ENCODE measurements around the gene DMD.

Gene DMD

DNA sequence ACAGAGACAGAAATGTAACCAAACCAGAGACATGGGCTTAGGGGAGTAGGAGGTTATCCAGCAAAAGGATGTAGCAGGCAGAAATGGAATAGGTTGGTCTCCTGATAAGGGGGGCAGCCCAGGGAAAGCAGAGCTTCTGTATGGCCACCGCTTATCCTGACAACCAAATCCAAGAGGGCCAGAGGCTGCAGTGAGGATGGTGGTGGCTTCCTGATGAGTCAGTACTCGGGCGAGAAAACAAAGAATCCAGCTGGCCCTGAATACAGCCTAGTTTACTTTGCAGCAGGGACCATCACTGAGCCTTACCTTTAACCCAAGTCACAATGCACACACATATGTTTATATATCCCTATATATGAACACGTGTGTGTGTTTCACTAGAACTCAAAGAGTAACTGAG, 2009.8 kb downstream of the DMD start:
- no peak for DNase-seq

DNA sequence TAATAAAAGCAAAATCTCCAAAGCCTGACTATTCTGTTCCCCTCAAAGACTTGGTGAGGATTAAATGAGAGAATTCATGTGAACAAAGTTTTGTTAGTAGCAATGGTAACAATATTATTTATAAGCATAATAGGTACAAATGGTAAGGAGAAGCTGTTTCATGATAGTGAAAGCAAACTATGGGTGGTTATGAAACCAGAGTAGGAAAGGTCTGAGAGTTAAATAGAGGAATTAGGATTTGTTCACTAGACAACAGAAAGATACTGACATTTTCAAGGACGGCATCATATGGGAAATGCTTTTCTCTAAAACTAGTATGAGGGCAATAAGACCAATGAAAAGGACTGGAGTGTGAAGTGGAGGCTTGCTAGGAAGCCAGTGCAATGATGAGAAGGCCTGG, 2010.9 kb downstream of the DMD start:
- no peak for DNase-seq

DNA sequence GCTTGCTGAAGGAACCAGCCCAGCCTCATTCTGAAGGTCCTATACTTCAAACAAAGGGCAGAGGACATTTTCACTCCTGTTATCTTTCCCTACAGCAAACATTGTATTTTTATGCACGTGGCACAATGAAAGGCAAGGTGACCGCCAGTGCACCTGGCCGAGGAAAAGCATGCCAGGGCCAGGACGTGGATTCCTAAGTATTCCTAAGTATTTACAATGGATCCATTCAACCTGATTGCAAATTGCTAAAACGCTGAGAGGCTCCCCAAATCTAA, 2011.6 kb downstream of the DMD start:
- no peak for DNase-seq

DNA sequence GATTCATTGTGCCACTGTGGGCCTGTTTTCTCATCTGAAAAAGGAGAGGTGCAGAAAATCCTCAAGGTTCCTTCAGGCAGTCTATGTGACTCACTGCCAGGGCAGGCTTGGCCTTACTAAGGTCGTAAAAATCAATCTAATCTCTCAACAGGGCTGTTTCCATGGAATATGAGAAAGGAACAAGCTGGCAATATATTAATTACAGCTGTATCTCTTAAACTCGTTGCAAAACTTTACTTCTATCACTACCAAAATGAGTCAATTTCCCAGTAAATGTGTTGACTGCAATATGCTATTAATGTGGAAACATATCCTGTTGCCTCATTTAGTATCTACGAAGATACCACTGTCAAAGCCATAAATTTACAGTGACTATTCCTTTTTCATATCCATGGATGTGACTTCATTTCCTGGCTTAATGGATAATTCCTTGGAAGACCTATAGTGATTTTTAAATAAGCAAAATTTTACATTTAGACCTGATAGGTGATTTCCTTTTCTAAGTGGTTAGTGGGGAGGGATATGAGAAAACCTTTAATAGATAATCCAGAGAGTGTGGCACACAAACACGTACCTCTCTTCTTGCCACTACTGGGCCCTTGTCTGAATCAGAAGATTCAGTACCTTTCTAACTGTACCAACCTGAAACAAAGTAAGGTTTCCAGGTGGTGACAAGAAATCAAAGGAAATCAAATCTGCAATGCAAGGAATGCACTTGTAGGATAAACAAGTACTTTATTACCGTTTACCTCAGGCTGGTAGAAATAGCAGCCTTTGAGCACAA, 2012.1 kb downstream of the DMD start:
- DNase-seq = no peak

DNA sequence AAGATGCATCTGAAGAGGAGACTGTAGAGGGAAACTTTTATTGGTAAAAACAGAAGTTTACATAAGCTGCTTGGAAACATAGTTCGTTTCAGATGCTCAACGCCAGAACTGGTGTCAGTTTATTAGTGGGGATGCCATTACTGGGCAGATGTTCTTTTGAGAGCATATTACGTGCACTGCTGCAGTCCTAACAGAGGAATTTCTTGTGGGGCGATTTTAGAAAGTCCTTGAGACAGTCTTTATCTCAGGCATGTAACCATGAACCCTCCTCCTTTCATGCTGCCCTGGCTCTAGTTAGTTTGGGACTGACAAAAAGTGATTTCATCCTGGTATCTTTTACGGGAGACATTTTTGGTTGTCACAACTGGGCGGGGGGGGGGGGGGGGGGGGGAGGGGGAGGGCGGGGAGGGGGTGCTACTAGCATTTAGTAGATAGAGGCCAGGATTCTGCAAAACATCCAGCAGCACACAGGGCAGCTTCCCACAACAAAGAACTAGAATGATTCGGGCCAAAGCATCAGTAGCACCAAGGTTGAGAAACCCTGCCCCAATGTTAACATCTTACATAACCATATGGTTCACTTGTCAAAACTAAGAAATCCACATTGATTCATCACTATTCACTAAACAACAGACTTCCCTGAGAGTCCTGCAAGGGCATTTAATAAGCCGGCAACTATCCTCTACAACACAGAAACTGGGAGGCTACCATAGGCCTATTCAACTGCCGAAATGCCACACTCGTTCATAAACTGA, 2021.0 kb downstream of the DMD start:
- DNase-seq = no peak

DNA sequence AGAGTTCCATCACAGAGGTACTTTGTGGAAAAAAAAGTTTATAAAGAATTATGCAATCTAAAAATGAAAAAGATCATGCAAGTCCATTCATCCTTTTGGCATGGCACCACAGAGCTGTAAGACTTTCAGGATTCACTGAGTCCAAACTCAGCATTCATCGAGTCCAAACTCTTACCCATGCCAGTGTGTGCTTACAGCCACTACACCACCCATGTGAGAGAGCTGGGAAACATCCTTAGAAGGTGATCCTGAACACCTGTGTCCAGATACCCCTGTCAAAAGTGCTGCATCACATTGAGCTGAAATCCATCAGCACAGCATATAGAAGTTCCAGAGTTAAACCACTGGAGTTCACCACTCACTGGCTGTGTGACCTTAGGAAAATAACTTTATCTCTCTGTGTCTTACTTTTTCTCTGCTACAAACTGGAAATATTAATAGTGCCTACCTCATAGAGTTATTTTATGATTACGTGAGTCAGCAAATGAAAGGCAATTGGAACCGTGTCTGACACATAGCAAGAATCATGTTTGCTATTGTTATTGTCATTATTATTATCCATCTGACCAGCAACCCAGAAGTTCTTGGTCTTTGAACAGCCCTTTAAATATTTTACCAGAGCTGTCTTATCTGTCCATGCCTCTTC, 2024.5 kb downstream of the DMD start:
- DNase-seq = no peak

DNA sequence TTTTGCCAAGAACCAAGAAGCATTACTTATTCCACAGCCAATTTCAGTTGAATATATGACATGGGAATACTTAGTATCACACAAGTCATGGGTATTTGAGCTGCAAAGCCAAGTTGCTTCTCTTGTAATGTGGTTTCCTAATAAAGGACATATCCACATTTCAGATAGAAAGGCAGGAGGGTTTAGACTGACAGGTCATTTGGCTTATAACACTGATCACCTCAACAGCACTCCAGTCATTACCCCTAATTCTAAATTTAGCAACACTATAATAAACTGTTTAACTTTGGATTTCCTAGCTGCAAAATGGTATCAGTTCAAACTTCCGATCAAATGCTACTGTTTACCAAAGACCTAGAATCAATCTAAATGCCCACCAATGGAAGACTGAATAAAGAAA, 2025.5 kb downstream of the DMD start:
- no peak for DNase-seq

DNA sequence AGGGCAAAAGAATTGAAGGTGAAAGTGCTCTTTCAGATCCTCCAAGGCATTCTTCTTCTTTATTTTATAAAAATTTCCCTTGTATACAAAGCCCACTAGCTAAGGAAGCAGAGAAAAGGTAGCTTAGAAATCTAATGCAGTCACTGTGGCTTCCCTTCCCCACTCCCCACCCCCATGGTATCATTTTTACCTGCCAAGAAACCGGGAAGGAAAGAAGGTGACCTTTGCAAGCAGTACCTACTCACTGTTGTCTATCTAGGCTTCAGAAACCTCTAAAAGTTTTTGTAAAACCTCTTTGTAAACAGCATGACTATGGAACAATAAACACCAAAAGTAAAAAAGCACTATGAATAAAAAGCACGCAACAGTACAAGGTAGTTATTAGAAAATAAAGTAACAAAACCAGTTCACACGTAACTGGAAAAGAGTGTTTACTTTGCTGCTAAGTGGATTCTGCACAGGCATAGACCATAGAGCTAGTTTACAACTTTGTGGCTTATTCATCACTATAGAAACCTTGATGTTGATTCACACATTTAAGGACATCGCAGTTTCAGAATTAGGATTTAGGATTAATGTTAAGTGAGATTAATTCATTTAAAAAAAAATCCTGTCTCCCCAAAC, 2029.9 kb downstream of the DMD start:
- DNase-seq = no peak

DNA sequence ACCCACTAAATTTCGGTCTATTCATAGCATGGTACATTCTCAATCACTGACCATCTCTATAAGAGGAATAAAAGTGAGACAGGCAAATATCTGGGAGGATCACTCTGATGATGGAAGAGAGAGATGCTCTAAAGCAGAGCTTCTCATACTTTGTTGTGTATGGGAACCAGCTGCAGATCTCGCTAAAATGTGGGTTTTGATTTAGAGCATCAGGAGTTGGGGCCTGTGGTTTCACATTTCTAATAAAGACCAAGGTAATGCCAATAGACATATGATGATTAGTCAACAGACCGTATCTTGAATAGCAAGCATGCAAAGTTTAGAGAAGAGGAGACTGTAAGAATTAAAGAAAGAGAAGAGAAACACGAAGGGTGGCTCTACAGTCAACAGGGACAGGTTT, 2032.1 kb downstream of the DMD start:
- no peak for DNase-seq

DNA sequence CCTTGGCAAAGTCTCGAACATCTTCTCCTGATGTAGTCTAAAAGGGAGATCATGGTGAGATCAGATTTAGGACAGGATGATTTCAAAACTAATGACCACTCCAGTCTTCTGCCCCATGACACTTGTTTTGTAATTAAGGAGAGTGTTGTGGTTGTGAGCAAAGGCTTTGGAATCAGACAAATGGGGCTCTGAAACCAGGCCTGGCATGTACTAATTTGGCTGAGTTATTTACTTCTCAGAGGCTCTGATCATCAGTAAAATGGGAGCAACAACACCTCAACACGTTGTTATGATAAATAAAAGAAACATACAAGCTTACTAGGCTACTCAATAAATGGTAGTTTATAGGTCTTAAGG, 2032.6 kb downstream of the DMD start:
- DNase-seq = no peak

DNA sequence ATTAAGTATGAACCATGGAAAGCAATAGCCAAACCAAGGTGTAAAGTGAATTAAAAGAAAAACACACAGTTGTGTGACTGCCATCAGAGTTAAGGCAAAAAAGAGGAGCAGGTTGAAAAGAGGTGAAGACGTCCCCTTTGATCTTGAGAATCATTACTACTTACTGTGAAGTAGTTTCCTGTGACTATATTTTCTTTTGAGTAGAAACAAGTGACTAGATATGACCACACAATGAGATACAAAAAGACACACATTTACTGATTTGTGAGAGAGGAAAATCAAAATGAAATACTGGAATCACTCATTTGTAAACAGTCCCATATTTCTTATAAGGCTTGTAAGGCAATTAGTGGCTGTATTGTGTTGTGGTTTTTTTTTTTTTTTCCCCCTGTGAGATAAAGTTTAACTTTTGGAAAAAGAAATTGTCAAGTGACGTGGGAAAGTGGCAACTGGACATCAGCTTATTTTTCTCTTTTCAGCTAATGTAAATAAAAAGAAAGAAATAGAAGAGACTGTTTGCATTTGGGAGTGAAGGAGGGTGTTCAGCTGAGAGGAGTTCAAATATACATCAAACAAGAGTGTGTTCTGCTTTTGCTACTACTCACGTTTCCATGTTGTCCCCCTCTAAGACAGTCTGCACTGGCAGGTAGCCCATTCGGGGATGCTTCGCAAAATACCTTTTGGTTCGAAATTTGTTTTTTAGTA, 2033.1 kb downstream of the DMD start:
- DNase-seq = no peak

DNA sequence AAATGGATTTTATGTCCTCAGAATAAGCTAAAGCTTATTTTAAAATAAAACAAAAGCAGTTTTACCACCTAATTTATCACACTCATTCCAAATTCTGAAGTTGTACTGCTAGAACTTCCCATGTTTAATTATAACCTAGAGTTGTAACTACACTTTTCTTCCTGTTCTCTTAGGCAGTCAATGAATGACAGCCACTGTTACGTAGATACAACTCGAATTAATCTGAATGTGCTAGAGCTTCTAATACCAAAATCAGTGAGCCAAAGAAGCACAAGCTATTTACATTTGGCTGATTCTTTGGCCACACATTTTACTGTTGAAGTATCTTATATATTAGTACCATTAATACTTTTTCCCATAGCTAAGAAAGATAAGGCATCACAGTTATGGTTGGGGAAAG, 2040.6 kb downstream of the DMD start:
- DNase-seq = no peak

DNA sequence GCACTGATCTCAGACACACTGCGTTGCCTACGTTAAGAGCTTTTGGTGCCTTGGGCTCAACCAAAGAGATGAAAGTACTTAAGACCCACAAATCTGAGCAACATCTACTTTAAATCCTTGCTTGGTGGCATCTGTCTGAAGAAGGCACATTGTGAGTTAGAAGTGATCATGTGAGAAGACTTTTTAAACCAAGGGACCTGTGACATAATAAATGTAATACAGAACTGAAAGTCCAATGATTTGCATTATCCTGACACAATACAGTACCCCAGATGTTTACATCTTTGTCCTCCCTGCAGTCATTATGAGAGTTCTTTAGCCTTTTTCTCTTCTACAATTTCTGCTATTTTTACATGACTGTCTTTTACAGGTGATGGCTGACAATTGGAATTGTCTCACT, 2042.8 kb downstream of the DMD start:
- DNase-seq = no peak

DNA sequence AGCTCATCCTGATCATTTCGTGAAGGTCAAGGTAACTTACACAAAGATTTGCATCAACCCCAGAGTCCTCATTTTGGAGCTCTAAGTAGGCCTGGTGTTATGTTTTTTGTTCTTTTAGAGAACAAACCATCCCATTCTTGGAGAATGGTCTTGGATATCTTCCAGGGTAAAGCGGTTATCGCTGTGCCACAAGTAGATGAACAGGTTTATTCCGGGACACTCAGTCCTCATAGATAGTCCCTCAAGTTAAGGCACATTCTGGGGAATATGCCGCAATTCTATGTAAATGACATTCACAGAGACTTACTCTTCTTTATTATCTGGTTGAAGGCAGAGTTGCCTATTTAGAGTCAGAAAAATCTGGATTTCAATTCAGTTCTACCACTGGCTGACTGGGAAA, 2044.5 kb downstream of the DMD start:
- DNase-seq = no peak

DNA sequence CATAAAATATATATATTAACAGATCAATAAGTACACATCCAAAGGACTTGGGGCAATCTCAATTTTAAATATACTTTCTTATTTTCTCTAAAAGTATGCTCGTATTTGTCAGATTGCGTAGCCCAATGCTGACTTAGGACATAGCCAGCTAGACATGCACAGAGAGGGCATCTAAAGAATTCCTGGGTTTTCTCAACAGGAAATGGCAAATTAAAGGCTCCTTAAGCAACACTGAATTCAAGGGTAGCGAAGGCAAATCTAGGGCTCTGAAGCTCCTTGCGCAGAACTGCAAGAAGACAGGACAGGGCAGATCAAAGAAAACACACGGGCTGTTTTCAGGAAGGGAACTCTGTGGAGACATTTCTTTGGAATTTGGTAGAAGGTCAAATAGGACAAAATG, 2044.9 kb downstream of the DMD start:
- DNase-seq = no peak

DNA sequence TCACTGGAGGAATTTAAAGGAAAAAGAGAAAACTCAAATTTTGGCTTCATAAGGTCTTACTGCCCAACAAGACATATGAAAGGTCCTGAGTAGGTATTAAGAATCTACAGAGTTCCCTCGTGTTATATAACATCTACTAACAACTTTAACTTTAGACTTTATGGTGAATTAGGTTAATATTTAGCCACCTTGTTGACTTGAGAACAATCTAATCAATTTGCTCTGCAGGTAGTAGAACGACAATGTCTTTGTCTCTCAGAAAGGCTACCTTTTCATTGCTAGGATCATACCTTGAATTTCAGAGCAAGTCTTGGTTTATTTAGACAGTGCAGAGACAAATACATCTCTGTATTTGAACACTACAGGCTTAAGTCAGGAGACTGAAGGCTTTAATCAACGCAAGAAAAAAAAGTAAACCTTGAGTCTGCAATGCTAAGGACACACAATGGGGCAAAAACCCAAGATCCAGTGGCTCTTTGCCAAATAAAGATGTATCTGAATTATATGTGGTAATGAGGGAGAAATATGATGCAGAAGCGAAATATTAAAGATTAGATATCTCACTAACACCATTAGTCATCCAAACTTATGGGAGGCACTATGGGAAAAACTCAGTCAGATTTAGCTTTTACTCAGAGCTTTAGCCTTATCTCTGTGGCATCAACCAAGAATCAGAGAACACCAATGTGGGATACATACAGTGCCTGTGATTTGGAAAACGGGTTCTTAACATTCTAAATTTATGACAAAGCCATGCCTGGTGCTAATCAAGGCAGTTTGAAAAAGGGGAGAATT, 2045.9 kb downstream of the DMD start:
- DNase-seq = no peak

DNA sequence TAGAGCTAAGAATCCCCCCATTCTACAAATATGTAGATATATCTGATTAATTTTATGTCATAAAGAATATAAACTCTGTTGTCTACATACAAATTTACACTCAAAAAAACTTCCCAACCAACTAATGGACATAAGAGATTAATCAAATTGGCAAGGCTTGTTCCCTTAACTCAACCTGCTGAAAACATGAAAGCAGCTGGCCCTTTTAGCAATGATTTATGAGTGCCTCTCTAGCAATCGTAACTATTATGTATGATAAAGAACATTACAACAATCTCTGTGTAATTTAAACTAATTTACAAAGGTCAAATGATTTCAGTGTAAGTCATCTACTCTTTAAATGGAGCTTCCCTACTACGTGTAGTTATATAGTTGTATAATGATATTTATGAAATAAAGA, 2056.4 kb downstream of the DMD start:
- no peak for DNase-seq

DNA sequence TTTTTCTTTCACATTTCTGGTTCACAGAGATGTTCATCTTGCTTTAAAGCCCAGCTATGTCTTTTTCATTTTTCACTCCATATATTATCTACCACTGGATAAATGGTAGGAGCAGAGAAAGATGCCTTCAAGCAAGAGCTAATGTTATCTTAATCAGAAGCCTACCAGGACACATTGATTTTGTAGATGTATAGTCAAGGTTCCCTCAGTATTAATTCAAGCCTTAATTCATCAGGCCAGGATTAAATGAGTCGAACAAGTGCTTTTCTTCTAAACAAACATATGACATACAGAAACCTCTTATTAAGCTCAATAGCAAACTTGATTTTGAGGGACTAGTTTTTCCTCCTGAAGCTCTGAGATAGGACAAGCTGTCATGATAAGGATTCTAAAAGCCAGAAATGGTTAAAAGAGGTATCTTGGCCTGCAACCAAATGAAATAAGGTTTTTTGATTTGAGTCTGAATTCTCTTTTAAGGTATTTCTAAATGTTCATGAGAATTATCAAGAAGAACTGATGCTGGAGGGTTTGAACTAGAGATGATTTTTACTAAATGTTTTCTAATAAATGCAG, 2057.8 kb downstream of the DMD start:
- no peak for DNase-seq

DNA sequence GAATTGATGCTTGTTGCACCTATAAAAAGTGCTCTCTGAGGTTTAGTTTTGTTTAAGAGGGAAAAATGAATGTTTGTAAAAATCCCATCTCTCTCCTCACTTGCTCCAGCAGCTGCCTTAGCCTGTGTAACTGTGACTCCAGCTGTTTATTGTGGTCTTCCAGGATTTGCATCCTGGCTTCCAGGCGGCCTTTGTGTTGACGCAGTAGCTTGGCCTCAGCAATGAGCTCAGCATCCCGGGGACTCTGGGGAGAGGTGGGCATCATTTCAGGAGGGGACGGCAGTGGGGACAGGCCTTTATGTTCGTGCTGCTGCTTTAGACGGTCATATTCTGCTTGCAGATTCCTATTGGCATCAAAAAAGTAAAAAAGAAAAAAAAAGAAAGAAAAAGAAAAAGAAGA, 2064.2 kb downstream of the DMD start:
- DNase-seq = no peak

DNA sequence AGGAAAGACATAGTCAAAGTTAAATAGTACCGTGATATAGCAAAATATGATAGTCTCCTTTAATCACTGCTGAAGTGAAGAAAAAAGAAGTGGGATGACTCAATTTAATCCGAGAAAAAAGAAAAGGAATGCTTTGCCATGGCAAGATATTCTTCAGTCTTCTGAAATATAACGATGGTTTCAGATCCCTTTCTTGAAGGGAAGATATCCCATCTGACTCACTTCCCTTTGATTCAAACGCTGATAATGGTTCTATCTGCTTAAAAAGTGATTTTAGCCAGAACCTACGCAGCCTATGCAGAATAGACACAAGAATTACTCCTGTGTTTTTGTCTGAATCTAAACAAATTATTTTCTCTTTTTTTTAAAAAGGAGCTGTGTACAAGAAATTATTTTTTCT, 2071.4 kb downstream of the DMD start:
- DNase-seq = no peak

DNA sequence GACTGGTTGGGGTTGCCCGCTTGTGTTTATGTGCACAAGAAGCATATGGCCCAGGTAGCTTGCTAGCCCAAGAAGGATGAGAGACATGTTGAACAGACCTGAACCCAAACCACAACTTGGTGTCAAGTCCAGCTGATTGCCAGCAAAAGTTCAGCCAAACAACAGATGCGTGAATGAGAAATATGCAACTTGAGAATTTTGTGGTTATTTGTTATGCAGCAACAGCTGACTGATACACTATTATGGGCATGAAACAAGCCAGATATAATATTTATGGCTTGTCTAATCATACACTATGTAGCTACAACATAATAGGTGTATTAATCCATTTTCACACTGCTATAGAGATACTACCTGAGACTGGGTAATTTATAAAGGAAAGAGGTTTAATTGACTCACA, 2073.2 kb downstream of the DMD start:
- no peak for DNase-seq

DNA sequence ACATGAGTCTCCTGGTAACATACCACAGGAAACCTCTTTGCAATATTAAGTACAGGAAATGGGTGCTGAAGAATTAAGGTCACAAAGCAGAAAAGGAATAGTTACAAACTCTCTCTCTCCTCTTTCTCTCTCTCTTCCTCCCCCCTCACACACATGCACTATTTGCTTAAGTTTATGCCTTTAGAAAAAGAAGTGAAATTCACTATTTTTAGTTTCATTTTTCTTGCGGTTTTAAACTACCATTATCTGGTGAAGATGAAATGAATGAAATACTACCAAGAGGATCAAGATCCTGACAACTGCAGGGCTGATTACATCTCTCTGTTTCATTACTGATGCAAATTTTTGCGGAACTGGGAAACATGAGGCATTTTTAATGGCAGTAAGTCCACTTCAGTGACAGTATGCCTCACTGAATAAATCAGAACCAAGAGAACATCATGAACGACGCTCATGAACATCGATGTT, 2075.2 kb downstream of the DMD start:
- no peak for DNase-seq

All from NCI-H2171 treated with DMSO at 0.1 percent for 48 hours (cell line).